ENCODE data around the gene CALCOCO1.

CALCOCO1 gene

DNA sequence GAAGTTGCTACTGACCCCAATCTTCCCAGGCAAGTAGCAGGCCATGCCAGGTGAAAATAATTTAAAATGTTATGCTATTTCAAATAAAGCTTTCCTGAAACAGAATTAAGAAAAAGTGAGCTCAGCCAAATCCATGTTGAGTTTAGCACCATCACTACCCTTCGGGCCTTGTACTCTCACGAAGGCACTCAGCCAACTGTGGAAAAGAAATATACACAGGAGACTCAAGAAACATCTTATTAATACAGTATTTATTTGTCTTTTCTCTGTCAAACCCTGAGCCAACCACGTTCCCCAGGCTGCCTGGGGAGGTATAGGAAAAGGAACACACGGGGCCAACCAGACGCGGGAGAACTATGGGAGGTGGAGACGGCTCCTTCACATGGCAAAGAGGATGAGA is 62.3 kb downstream of the CALCOCO1 start:
- DNase-seq (ENCODE audit: low read depth in 2 of 2), result no peak

- DNase-seq (ENCODE audit: low read depth in 2 of 2), result no peak
Measured at GRCh38 chr12:53664191-53664590, 63.1 kb downstream of the CALCOCO1 start.

GRCh38 chr12:53660041-53660440 is 67.2 kb downstream of the CALCOCO1 start:
- no peak for DNase-seq (ENCODE audit: low read depth in 2 of 2)

DNA sequence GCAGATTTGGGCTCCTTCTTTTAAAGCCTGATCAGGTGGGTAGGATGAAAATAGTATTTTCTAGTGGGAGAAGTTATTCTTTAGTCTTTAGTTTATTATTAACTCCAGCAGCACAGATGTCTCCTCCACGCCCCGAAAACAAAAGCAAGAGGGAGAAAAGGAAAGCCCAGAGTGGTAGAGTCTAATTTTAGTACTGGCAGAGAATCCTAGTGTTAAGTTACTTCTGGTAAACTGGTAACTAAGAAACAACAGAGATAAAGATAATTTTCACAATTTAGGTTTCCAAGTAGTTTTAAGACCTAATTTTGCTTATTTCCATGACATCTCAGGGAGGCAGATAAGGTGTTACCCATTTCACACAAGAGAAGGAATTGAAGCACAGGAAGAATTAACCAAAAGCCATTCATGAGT is 67.7 kb downstream of the CALCOCO1 start:
- DNase-seq (ENCODE audit: low read depth in 2 of 2), result no peak

DNA sequence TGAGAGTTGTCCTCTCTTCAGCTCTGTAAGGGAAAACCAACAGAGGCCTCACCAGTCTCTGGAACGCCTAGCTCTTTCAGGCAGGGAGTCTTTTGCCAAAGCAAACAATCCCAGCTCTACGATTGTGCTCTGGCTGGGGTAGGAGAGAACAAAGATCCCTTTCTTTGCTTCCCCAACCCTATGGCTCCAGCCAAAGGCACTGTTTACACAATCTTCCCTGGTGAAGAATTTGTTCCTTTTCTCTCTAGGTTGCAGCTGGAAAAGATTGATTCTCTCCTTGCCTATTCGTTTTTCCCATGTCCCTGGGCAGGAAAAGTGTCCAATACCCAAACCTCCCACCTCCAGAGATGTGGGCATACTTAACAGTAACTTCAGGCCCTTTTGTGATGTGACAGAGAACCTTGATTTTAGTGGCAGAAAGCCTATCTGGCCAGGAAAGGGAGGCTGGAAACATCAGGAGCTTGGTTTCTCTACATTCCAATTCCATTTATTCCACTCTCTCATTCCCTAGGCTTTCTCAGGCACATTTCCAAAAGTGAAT is 68.2 kb downstream of the CALCOCO1 start:
- DNase-seq (ENCODE audit: low read depth in 2 of 2), result no peak

Measured in stimulated activated CD4-positive, alpha-beta T cell treated with anti-CD3 and anti-CD28 coated beads, Interleukin-15, amount 100 ng/mL, for 48 hours (primary cell).